Islet precursor cell (in vitro differentiated cells): ENCODE data around the gene STAT3.
"Not testable (repeated sequence)": the region's sequence is repeated elsewhere in the genome, so short reads cannot be mapped to it uniquely, and the experiment has no call there.

Source experiments
- DNase-seq: peaks from one replicate; pipeline ENCODE4 v3.0.0-alpha.2; 2018

Gene STAT3

GRCh38 chr17:42388381-42389134 is at the start of gene STAT3:
TSS of gene STAT3 (minus strand) at chr17:42388442. CDS start at chr17:42348516, 39,926 bp downstream.
- peak; percentile 100 for DNase-seq

- no peak for DNase-seq
Measured at GRCh38 chr17:42436391-42436790, 48.1 kb upstream of the STAT3 start.

- DNase-seq: no peak
Measured at GRCh38 chr17:42431758-42432161, 43.5 kb upstream of the STAT3 start.

- no peak for DNase-seq
Measured at GRCh38 chr17:42429726-42430447, 41.6 kb upstream of the STAT3 start.

- peak; percentile 93 for DNase-seq
Measured at GRCh38 chr17:42428141-42428944, 40.1 kb upstream of the STAT3 start.

GRCh38 chr17:42424991-42425610 is 36.9 kb upstream of the STAT3 start:
- no peak for DNase-seq

GRCh38 chr17:42423766-42424165 is 35.5 kb upstream of the STAT3 start:
- DNase-seq: no peak

GRCh38 chr17:42422958-42423712 is 34.9 kb upstream of the STAT3 start, which contains the start of gene CAVIN1:
TSS of gene CAVIN1 (minus strand) at chr17:42423256. CDS start at chr17:42423097, 159 bp downstream.
- peak; percentile 97 for DNase-seq

- peak; percentile 89 for DNase-seq
Measured at GRCh38 chr17:42422412-42422957, 34.2 kb upstream of the STAT3 start.

GRCh38 chr17:42421507-42422338 is 33.5 kb upstream of the STAT3 start:
- peak; percentile 89 for DNase-seq

GRCh38 chr17:42421136-42421506 is 32.9 kb upstream of the STAT3 start:
- no peak for DNase-seq

GRCh38 chr17:42417981-42418380 is 29.7 kb upstream of the STAT3 start:
- not testable (repeated sequence) for DNase-seq

GRCh38 chr17:42414704-42415409 is 26.6 kb upstream of the STAT3 start:
- no peak for DNase-seq

- DNase-seq: no peak
Measured at GRCh38 chr17:42413464-42414040, 25.3 kb upstream of the STAT3 start.

- no peak for DNase-seq
Measured at GRCh38 chr17:42411905-42412679, 23.9 kb upstream of the STAT3 start.

GRCh38 chr17:42411361-42411760 is 23.1 kb upstream of the STAT3 start:
- DNase-seq: no peak

- DNase-seq: no peak
Measured at GRCh38 chr17:42410319-42410685, 22.1 kb upstream of the STAT3 start.

- peak; percentile 87 for DNase-seq
Measured at GRCh38 chr17:42409523-42410318, 21.5 kb upstream of the STAT3 start.
